ENCODE data around the gene CAPN15.
A peak's percentile ranks its signal among the peaks of the same experiment; 100 is the strongest.

Gene CAPN15

DNA sequence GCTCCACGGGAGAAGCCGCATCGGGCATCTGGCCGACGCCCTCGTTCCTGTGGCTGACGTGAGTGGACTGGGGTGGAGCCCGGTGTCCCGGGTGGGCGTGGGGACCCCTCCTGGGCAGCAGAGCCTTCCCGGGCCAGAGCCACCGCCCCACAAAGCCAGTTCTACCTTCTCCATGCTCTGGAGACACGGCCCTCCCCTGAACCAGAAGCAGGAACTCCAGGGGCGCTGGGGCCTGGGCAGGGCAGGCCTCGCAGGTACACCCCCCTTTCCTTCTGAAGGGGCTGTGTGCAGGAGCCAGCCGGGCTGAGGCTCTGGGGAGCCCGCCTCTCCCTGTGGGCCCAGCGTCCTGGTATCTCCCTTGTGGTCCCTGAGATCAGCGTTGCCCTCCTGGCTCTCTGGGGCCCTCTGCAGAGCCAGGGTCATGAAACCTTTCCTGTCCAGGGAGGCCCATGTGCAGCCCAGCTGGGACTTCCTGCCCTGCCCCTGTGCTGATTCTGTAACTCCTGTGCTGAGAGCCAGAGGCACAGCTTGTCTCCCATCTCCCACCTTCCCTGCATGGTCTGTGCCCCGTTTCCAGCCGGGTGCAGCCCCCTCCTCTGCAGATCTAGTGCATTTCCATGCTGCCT is 48.8 kb downstream of the CAPN15 start:
- H3K27me3 Mint-ChIP-seq, result no peaks in the 10 kb centered on the region
- ATAC-seq (ENCODE audit: low read depth) (no peak), DNase-seq (ENCODE audit: low spot score in 2 of 2) (no peak)
- no peaks in the 10 kb centered on the region for H3K9me3 Mint-ChIP-seq
- no peak overlapping the region for H3K4me3 Mint-ChIP-seq
- no peak overlapping the region for H3K27ac Mint-ChIP-seq
- H3K36me3 Mint-ChIP-seq, result no peaks in the 10 kb centered on the region
- H3K4me1 Mint-ChIP-seq, result peaks cover 10% of the 10 kb centered on the region

DNA sequence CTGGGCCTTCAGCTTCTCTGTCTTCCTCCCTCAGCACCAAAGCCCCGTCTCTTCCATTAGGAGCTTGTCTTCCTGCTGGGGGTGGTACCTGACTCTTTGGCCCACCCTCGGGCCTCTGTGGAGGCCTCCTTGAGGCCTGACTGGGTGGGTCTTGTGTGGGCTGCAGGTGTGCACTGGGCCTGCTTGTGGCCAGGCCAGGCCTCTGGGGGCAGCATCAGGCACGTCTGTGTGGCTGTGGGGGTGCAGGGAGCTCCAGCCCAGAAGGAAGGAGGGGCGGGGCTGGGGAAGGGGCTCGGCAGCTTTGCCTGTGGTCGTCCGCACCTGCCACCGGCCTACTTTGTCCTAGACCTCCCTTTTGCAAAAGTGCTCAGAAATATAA is 49.3 kb downstream of the CAPN15 start:
- Mint-ChIP-seq H3K9me3 (no peaks in the 10 kb centered on the region), H3K4me3 (no peak overlapping the region), H3K27me3 (no peaks in the 10 kb centered on the region), H3K27ac (no peak overlapping the region), H3K36me3 (no peaks in the 10 kb centered on the region), H3K4me1 (peaks cover 6% of the 10 kb centered on the region)
- ATAC-seq (ENCODE audit: low read depth), result no peak
- no peak for DNase-seq (ENCODE audit: low spot score in 2 of 2)

DNA sequence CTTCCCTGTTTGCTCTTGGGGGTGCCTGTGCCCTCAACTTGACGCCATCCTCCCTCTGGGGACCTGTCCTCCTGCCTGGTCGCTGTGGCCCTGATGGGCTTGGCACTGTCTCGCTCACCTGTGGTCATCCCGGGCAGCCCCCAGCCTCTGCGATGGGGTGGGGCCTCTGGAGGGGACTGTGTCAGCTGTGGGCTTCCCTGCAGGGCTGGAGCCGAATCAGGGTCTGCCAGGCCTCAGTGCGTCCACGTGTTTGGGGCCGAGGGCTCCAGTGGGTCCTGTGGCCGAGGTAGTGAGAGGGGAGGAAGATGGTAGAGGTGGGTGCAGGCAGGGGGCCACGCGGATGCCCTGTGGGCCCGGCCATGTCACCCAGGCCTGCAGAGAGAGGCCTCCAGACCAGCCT is 50.3 kb downstream of the CAPN15 start:
- no peak for DNase-seq (ENCODE audit: low spot score in 2 of 2)
- Mint-ChIP-seq H3K4me1 (peaks cover 4% of the 10 kb centered on the region), H3K9me3 (no peaks in the 10 kb centered on the region), H3K4me3 (no peak overlapping the region), H3K27me3 (no peaks in the 10 kb centered on the region), H3K27ac (no peak overlapping the region), H3K36me3 (no peaks in the 10 kb centered on the region)
- ATAC-seq (ENCODE audit: low read depth), result no peak

DNA sequence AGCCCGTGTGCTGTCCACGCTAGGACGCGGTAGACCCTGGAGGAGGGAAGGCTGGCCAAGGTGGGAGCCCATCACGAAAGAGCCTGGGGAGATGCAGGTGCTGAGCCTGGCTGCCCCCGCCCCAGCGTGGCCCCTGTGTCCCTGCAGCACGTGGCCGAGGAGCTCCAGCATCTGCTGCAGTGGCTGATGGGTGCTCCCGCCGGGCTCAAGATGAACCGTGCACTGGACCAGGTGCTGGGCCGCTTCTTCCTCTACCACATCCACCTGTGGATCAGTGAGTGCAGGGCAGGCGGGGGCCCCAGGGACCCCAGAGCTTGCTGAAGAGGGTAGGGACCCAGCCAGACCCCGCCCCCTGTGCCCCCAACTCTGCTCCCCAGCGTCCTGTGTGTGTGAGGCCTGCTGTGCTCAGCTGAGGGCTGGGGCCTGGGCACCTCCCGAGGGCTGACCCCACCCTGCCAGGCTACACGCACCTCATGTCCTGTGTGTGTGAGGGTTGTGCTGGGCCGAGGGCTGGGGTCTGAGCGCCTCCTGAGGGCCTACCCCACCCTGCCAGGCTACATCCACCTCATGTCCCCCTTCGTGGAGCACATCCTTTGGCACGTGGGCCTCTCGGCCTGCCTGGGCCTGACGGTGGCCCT is 50.8 kb downstream of the CAPN15 start:
- H3K9me3 Mint-ChIP-seq, result no peaks in the 10 kb centered on the region
- ATAC-seq (ENCODE audit: low read depth), result no peak
- no peak for DNase-seq (ENCODE audit: low spot score in 2 of 2)
- no peak overlapping the region for H3K4me3 Mint-ChIP-seq
- H3K4me1 Mint-ChIP-seq, result peaks cover 4% of the 10 kb centered on the region
- H3K27me3 Mint-ChIP-seq, result no peaks in the 10 kb centered on the region
- no peak overlapping the region for H3K27ac Mint-ChIP-seq
- H3K36me3 Mint-ChIP-seq, result no peaks in the 10 kb centered on the region

DNA sequence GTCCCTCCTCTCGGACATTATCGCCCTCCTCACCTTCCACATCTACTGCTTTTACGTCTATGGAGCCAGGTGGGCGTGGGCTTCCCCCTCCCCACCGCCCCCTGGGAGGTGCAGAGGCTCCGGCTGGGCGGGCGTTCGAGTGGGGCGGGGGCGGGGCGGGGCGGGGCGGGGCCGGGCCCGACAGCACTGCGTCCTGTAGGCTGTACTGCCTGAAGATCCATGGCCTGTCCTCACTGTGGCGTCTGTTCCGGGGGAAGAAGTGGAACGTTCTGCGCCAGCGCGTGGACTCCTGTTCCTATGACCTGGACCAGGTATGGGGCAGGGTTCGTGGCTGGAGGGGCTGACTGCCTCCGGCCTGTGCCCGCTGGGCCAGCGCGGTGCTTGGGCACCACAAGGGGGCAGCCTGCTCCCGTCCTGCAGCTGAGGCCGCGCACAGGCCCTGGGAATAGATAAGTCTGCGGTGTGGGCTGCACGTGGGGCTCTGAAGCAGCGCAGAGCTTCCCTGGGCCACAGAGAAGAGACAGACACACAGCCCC is 51.4 kb downstream of the CAPN15 start:
- peak; percentile 66 to 86 for DNase-seq (ENCODE audit: low spot score in 2 of 2)
- ATAC-seq (ENCODE audit: low read depth), result peak; percentile 96
- Mint-ChIP-seq H3K4me1 (peaks cover 4% of the 10 kb centered on the region), H3K27ac (no peak overlapping the region), H3K27me3 (no peaks in the 10 kb centered on the region), H3K4me3 (peak overlapping the region; percentile 53), H3K9me3 (no peaks in the 10 kb centered on the region), H3K36me3 (no peaks in the 10 kb centered on the region)

DNA sequence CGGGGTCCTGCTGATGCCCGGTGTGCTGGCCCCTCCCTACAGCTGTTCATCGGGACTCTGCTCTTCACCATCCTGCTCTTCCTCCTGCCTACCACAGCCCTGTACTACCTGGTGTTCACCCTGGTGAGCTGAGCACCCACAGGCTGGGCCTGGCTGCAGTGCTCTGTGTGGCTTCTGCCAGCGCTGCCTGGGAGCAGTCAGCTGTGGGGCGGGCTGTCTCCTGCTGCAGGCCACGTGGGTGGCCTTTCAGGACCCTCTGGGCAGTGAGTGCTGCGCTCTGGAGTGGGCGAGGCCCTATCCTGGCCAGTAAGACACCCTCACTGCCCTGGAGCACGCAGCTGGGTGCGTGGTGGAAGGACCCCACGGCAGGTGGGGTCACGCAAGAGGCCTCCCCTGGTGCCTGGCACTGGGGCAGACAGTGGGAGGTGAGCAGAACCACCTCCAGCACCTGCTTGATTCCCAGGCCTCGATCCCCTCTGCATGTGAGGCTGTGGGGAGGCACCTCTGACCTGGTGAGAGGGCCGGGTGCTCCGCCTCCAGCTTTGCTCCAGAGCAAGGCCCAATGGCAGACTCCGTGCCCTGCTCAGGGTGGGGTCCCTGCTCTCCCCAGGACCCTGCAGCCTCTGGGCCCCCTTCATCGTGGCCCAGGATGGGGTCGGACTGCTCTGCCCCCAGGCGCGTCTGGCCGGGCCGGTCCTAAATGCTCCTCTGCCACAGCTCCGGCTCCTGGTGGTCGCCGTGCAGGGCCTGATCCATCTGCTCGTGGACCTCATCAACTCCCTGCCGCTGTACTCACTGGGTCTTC is 52.8 kb downstream of the CAPN15 start:
- peaks cover 2% of the 10 kb centered on the region for H3K27me3 Mint-ChIP-seq
- ATAC-seq (ENCODE audit: low read depth) (no peak), DNase-seq (ENCODE audit: low spot score in 2 of 2) (no peak)
- H3K9me3 Mint-ChIP-seq, result no peaks in the 10 kb centered on the region
- peaks cover 4% of the 10 kb centered on the region for H3K4me1 Mint-ChIP-seq
- no peak overlapping the region for H3K4me3 Mint-ChIP-seq
- H3K27ac Mint-ChIP-seq, result no peak overlapping the region
- H3K36me3 Mint-ChIP-seq, result no peaks in the 10 kb centered on the region

DNA sequence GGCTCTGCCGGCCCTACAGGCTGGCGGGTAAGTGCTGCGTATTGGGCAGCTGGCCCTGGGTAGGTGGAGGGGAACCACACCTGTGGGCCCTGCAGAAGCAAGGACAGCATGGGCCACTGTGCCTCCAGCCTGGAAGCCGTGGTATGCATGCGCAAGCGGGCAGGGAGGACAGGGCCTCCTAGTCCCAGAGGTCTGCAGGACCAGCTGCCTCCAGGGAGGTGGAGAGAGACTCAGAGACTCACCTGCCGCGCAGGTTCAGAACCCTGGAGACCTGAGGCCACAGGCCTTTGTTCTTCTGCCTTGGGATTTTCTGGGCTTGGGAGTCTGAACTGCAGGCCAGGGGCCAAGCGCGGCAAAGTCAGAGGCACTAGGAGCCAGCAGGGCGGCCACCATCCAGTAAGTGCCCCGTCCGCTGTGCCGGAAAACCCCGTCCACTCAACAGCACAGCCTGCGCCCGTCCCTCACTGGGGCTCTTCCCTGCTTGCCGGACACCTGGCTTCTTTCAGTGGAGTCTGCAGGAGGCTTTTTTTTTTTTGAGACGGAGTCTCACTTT is 53.5 kb downstream of the CAPN15 start:
- DNase-seq (ENCODE audit: low spot score in 2 of 2), result no peak
- H3K9me3 Mint-ChIP-seq, result no peaks in the 10 kb centered on the region
- ATAC-seq (ENCODE audit: low read depth), result no peak
- H3K4me1 Mint-ChIP-seq, result peaks cover 4% of the 10 kb centered on the region
- H3K36me3 Mint-ChIP-seq, result no peaks in the 10 kb centered on the region
- no peak overlapping the region for H3K4me3 Mint-ChIP-seq
- no peak overlapping the region for H3K27ac Mint-ChIP-seq
- peaks cover 2% of the 10 kb centered on the region for H3K27me3 Mint-ChIP-seq

DNA sequence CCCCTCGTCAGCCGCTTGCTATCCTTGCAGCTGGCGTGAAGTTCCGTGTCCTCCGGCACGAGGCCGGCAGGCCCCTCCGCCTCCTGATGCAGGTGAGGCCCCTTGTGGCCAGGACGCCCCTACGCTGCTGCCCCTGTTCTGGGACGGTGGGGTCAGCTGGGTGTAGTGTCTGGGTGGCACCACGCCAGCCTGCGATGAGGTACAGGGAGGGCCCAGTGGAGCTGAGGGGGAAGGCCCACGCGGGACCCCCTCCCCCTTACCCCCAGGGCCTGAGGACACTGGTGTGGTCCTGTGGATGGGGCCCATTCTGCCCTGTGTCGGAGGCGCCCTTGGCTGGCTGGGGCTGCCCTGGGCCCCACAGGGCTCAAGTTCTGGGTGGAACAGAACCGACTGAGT is 54.7 kb downstream of the CAPN15 start:
- ATAC-seq (ENCODE audit: low read depth) (no peak), DNase-seq (ENCODE audit: low spot score in 2 of 2) (no peak)
- peaks cover 5% of the 10 kb centered on the region for H3K4me1 Mint-ChIP-seq
- no peaks in the 10 kb centered on the region for H3K9me3 Mint-ChIP-seq
- no peak overlapping the region for H3K4me3 Mint-ChIP-seq
- H3K36me3 Mint-ChIP-seq, result no peaks in the 10 kb centered on the region
- H3K27me3 Mint-ChIP-seq, result peaks cover 2% of the 10 kb centered on the region
- no peak overlapping the region for H3K27ac Mint-ChIP-seq

DNA sequence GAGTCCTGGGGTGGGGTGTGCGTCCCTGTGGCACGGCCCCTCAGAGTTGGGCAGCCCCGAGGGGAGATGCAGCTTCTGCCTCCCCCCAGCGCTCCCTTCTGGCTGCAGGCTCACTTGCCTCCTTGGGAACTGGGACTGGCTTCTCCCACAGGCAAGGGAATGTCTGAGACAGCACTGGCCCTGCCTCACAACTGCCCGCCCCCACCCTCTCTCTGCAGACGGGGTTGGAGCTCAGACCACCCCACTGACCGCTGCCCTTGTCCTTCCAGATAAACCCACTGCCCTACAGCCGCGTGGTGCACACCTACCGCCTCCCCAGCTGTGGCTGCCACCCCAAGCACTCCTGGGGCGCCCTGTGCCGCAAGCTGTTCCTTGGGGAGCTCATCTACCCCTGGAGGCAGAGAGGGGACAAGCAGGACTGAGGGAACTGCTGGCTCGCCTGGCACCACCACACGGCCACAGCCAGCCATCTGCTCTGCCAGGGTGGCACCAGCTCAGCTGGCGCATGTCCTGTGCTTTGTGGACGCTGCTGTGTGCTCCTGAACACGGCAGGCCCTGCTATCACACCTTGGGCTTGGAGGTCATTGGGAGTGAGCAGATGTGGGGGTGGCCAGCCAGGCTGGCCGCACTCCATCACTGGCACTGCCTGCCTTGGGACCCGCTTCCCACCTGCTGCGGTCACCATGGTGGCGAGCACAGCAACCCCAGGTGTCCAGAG is 55.3 kb downstream of the CAPN15 start:
- DNase-seq (ENCODE audit: low spot score in 2 of 2) (no peak), ATAC-seq (ENCODE audit: low read depth) (no peak)
- no peak overlapping the region for H3K4me3 Mint-ChIP-seq
- H3K36me3 Mint-ChIP-seq, result no peaks in the 10 kb centered on the region
- H3K4me1 Mint-ChIP-seq, result peaks cover 7% of the 10 kb centered on the region
- H3K9me3 Mint-ChIP-seq, result no peaks in the 10 kb centered on the region
- peaks cover 2% of the 10 kb centered on the region for H3K27me3 Mint-ChIP-seq
- H3K27ac Mint-ChIP-seq, result no peak overlapping the region

DNA sequence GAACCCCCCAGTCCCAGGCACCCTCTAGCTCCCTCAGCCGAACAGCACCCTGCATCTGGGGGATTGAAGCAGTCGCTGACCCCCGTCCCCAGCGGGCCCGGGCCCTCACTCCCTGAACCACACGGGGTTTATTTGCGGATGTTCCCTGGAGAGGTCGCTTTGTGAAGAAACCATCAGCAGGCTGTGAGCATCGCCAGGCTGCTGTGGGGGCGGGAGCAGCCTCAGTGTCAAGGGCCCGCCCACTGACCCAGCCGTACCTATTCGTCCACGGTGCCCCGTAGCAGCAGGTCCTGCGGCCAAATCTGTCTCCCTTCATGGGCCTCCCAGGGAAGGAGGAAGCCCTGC is 55.9 kb downstream of the CAPN15 start:
- H3K27me3 Mint-ChIP-seq, result peaks cover 2% of the 10 kb centered on the region
- H3K27ac Mint-ChIP-seq, result no peak overlapping the region
- no peaks in the 10 kb centered on the region for H3K36me3 Mint-ChIP-seq
- DNase-seq (ENCODE audit: low spot score in 2 of 2) (no peak), ATAC-seq (ENCODE audit: low read depth) (no peak)
- no peaks in the 10 kb centered on the region for H3K9me3 Mint-ChIP-seq
- peaks cover 7% of the 10 kb centered on the region for H3K4me1 Mint-ChIP-seq
- H3K4me3 Mint-ChIP-seq, result no peak overlapping the region

DNA sequence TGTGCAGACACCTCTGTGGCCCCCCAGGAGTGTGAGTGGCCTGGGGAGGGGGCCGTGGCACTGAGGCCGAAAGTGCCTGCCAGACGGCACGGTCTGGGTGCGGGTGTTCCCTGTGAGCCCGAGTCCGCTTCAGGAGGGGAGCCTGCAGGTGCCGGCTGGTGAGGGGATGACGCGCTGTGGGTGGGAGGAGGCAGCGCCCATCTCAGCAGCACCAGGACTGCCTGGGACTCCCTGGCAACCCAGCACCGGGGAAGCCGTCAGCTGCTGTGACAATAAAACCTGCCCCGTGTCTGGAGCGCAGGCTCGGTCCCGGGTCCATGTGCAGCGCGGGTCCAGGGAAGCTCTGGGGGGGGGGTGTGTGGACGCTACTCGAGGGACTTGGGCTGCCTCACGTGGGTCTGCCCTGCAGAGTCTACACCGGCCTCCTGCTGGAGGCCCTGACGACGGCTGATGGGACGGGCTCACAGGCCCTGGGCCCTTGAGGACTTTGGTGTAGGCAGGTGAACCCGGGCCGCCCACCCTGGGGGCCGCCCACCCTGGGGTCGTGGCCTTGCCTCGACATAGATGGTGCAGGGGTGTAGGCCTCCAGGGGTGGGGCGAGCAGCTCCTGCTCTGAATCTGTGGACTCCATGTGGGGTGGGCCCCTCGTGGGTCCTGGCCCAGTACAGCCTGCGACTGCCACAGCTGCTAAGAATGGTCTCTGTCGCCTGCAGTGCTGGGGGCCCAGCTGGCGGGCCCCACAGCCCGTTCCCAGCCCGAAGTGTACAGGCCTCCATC is 56.5 kb downstream of the CAPN15 start:
- no peak for ATAC-seq (ENCODE audit: low read depth)
- no peak overlapping the region for H3K27ac Mint-ChIP-seq

DNA sequence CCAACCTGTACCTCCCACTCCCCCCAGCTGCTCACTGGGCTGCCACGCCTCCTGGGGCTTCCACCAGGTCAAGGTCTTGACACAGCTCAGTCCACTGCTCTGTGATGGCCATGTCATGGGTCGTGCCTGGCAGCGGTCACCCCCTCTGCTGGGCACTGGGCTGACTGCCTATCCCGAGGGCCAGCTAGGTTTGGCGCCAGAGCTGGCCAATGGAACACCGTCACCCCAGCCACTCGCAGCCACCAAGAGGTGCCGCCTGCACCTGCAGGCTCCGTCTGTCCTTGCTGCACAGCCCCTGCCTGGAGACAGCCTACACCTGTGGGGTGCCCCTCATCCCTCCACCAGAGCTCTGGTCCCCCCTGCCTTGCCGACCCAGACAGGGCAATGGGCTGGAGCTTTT is 57.8 kb downstream of the CAPN15 start:
- Mint-ChIP-seq H3K4me1 (peaks cover 6% of the 10 kb centered on the region), H3K36me3 (no peaks in the 10 kb centered on the region), H3K27me3 (peaks cover 2% of the 10 kb centered on the region), H3K4me3 (no peak overlapping the region), H3K9me3 (no peaks in the 10 kb centered on the region), H3K27ac (no peak overlapping the region)
- no peak for ATAC-seq (ENCODE audit: low read depth)
- DNase-seq (ENCODE audit: low spot score in 2 of 2), result no peak

More for the DNA sequence above, 56.5 kb downstream of the CAPN15 start:
- DNase-seq (ENCODE audit: low spot score in 2 of 2), result no peak
- Mint-ChIP-seq H3K4me3 (no peak overlapping the region), H3K27me3 (peaks cover 2% of the 10 kb centered on the region), H3K4me1 (peaks cover 6% of the 10 kb centered on the region), H3K9me3 (no peaks in the 10 kb centered on the region), H3K36me3 (no peaks in the 10 kb centered on the region)

DNA sequence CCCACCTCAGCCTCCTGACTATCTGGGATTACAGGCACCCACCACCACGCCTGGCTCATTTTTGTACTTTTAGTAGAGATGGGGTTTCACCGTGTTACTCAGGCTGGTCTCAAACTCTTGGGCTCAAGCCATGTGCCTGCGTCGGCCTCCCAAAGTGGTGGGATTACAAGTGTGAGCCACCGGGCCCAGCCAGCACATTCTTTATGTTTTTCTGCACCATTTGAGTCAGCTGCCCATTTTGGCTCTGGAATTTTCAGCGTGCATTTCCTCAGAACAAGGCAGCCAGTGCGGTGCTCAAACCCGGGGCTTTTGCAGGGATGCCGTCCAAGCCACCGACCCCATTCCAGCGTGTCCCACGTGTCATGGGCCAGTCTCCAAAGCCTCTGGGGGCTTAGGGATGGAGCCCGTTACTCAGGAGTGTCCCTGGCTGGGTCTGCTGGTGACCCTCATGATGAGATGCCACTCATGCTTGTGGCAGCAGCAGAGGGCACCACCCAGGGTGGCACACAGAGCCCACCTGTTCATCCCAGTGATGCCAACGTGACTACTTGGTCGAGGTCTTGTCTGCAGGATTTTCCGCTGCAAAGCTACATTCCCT is 58.6 kb downstream of the CAPN15 start:
- no peaks in the 10 kb centered on the region for H3K36me3 Mint-ChIP-seq
- no peak for DNase-seq (ENCODE audit: low spot score in 2 of 2)
- H3K9me3 Mint-ChIP-seq, result no peaks in the 10 kb centered on the region
- no peak for ATAC-seq (ENCODE audit: low read depth)
- H3K27me3 Mint-ChIP-seq, result peaks cover 2% of the 10 kb centered on the region
- no peak overlapping the region for H3K27ac Mint-ChIP-seq
- no peak overlapping the region for H3K4me3 Mint-ChIP-seq
- H3K4me1 Mint-ChIP-seq, result peaks cover 13% of the 10 kb centered on the region
